Heart left ventricle (tissue), 16 donors: ENCODE measurements around the gene CLRN1. TPM values are rescaled to one million over a fixed set of nuclear protein-coding genes. Genes with fewer than 3 reads are reported as not detected.

Experiments
- ATAC-seq, 4 donors: fragments of 200-7000 bp; cut with Tn5 transposase; one replicate each; pipeline ENCODE4 v1.9.1; 2020 to 2022; ENCODE audit warnings: moderate library complexity in 4 of 4, mild to moderate bottlenecking in 3 of 4, moderate number of reproducible peaks in 1 of 4
- DNase-seq, 5 donors: peaks; one replicate each; pipeline ENCODE4 v3.0.0-alpha.2; 2020
- H3K27ac ChIP-seq, 12 donors: fragments of 200-600 bp; sonication (generic) in 4 of 12; one replicate each; pipeline versions ENCODE4 v1.5.0 to v1.8.0; 2016 to 2022; ENCODE audit warnings: mild to moderate bottlenecking in 2 of 12
- H3K27me3 ChIP-seq, 9 donors: fragments of 200-600 bp; sonication (generic) in 2 of 9; one replicate each; pipeline versions ENCODE4 v1.5.1 to v1.8.0; 2016 to 2022; ENCODE audit warnings: mild to moderate bottlenecking in 3 of 9
- H3K36me3 ChIP-seq, 9 donors: fragments of 200-600 bp; sonication (generic) in 2 of 9; one replicate each; pipeline versions ENCODE4 v1.5.0 to v1.8.0; 2018 to 2022; ENCODE audit warnings: mild to moderate bottlenecking in 2 of 9
- H3K4me1 ChIP-seq, 12 donors: fragments of 200-600 bp; sonication (generic) in 4 of 12; one replicate each; pipeline versions ENCODE4 v1.5.0 to v1.8.0; 2016 to 2022; ENCODE audit warnings: mild to moderate bottlenecking in 3 of 12
- H3K4me3 ChIP-seq, 12 donors: fragments of 200-600 bp; sonication (generic) in 4 of 12; one replicate each; pipeline versions ENCODE4 v1.5.0 to v1.8.0; 2017 to 2022; ENCODE audit warnings: mild to moderate bottlenecking in 9 of 12, moderate library complexity in 4 of 12
- H3K9me3 ChIP-seq, 12 donors: fragments of 200-600 bp; sonication (generic) in 4 of 12; one replicate each; pipeline versions ENCODE4 v1.5.0 to v1.8.0; 2016 to 2022; ENCODE audit warnings: mild to moderate bottlenecking in 1 of 12
- CTCF ChIP-seq, 12 donors: fragments of 200-600 bp; sonication (generic) in 4 of 12; IDR thresholded peaks; one replicate each; pipeline versions ENCODE4 v1.5.0 to v1.8.0; 2018 to 2022; ENCODE audit warnings: antibody characterized with exemption in 12 of 12, mild to moderate bottlenecking in 5 of 12
- POLR2A ChIP-seq, 2 donors: fragments of 450-650 bp; IDR thresholded peaks; one replicate each; pipeline ENCODE4 v1.6.1; 2017; ENCODE audit warnings: antibody characterized with exemption in 2 of 2, mild to moderate bottlenecking in 2 of 2, moderate library complexity in 2 of 2
- WGBS, 4 donors: extraction: QIAGEN DNeasy Blood & Tissue Kit in 2 of 4; methylation state at CpG; one replicate each; pipeline versions ENCODE4 v1.1.5 to v1.1.7; 2013 to 2018; 5-methylcytosine and 5-hydroxymethylcytosine counted together
- intact Hi-C, 10 donors: fragments of 100-400 bp; cut with DNase I; formaldehyde crosslinking; loops; one replicate each; pipeline versions ENCODE4 v1.11.1 to v1.14.2; 2022
- polyA plus RNA-seq, 2 donors: library from polyadenylated mRNA; stranded (reverse); fragments of 200-250 nt; gene quantifications; one replicate each; pipeline ENCODE4 v1.2.3, GENCODE V29; 2013
- total RNA-seq, 9 donors: library from RNA; depleted of rRNA in 2 of 9; stranded (reverse); fragments of >200 nt in 2 of 9; fragmentation: NEBNext Ultra II Directional in 3 of 9; extraction: Animal tissue kit (Norgen Biotek cat#: 25700) in 3 of 9; gene quantifications; one replicate each; pipeline versions ENCODE4 v1.1.0 to v1.2.4, GENCODE V29; 2016 to 2023
- donor health status: ischemic (EF 13 %, LVEDD 7.1; RV severe dilation, severe dysfunction).
- donor health status: healthy with polysubstance abuse.
- donor health status: DM: no; HTN: yes; CAD: no.
- donor health status: DM: no; HTN: no; CAD: no.
- donor health status: ischemic (EF 25% LVEDD 6.9; RV normal size, moderate dysfunction).
- donor health status: ischemic (EF 25% LVEDD 5.7; RV mildly dilated, moderate dysfunction).
- donor health status: healthy.
- donor health status: DM: yes; HTN: yes; CAD: no.
- donor health status: ischemic (EF 35%, LVEDD 5.7; RV mildly dilated, moderate dysfunction).
- donor health status: nonischemic (EF 11% LVEDD 7.7; RV severe dilation, severe dysfunction).
- donor health status: DM: yes; HTN: yes; CAD: no.
- donor health status: PGD.
- donor health status: ischemic (EF 29% LVEDD 5.4; RV normal size, mild dysfunction).
- donor health status: nonischemic (EF 23%, LVEDD 6.1; RV moderate dilation, normal function).

CLRN1 gene
- total and polyA plus RNA-seq, 11 donors = not detected

GRCh38 chr3:150898046-150898754 lies 74.3 kb downstream of the CLRN1 start:
- Histone ChIP-seq H3K27me3 (no peaks in the 10 kb centered on the region), H3K9me3 (no peaks in the 10 kb centered on the region), H3K4me1 (no peaks in the 10 kb centered on the region), H3K4me3 (no peak overlapping the region), H3K36me3 (no peaks in the 10 kb centered on the region), H3K27ac (no peak overlapping the region)
- no peak for DNase-seq
- TF ChIP-seq CTCF (IDR thresholded peaks at IDR 0.05) = no peak
- no peak for TF ChIP-seq POLR2A (IDR thresholded peaks at IDR 0.05)
- WGBS, 4 donors = 78 to 86% (median 80%) methylated on average over 3 of the region's 3 CpGs
- intact Hi-C loops = no loop called here
- no peak for ATAC-seq

- no peak for DNase-seq
- no peak overlapping the region for H3K27ac ChIP-seq
- no peaks in the 10 kb centered on the region for H3K36me3 ChIP-seq
- H3K4me1 ChIP-seq = no peaks in the 10 kb centered on the region
- H3K4me3 ChIP-seq = no peak overlapping the region
- no peak for ATAC-seq
- no peaks in the 10 kb centered on the region for H3K27me3 ChIP-seq
- no peak for TF ChIP-seq POLR2A (IDR thresholded peaks at IDR 0.05)
- no peak for TF ChIP-seq CTCF (IDR thresholded peaks at IDR 0.05)
- intact Hi-C loops = no loop called here
- 71 to 92% (median 84%) methylated on average over 3 of the region's 3 CpGs for WGBS, 4 donors
- H3K9me3 ChIP-seq = no peaks in the 10 kb centered on the region
Measured at GRCh38 chr3:150897592-150897991, 74.9 kb downstream of the CLRN1 start.

- intact Hi-C loops = no loop called here
- Histone ChIP-seq H3K27ac (no peak overlapping the region), H3K27me3 (no peaks in the 10 kb centered on the region), H3K9me3 (peaks cover 0 to 6% (median 0%) of the 10 kb centered on the region in 12 donors), H3K4me1 (peaks cover 0 to 6% (median 0%) of the 10 kb centered on the region in 12 donors), H3K36me3 (no peaks in the 10 kb centered on the region), H3K4me3 (no peak overlapping the region)
- DNase-seq (no peak), ATAC-seq (no peak)
- TF ChIP-seq POLR2A (IDR thresholded peaks at IDR 0.05) (no peak), CTCF (IDR thresholded peaks at IDR 0.05) (no peak)
- WGBS, 4 donors = 90 to 94% (median 92%) methylated on average over 8 to 9 of the region's 9 CpGs
Measured at GRCh38 chr3:150890831-150891230, 81.7 kb downstream of the CLRN1 start.

GRCh38 chr3:150890295-150890694 lies 82.2 kb downstream of the CLRN1 start:
- Histone ChIP-seq H3K4me1 (peaks cover 0 to 8% (median 0%) of the 10 kb centered on the region in 12 donors), H3K27ac (no peak overlapping the region), H3K36me3 (no peaks in the 10 kb centered on the region), H3K4me3 (no peak overlapping the region), H3K27me3 (no peaks in the 10 kb centered on the region), H3K9me3 (peaks cover 0 to 6% (median 0%) of the 10 kb centered on the region in 12 donors)
- intact Hi-C loops = no loop called here
- ATAC-seq = no peak
- 80 to 89% (median 81%) methylated on average over 3 of the region's 3 CpGs for WGBS, 4 donors
- DNase-seq = no peak
- TF ChIP-seq POLR2A (IDR thresholded peaks at IDR 0.05) (no peak), CTCF (IDR thresholded peaks at IDR 0.05) (no peak)
